Stimulated activated effector memory CD8-positive, alpha-beta T cell treated with anti-CD3 and anti-CD28 coated beads, Interleukin-12 subunit alpha, Interleukin-12 subunit beta, amount 100 ng/mL, for 72 hours (primary cell): Measurements from ENCODE around the gene B3GNT9.

Experiments used
- ATAC-seq: fragments of 150-1000 bp; cut with Tn5 transposase; 2 replicates; pipeline ENCODE4 v1.10.0; 2021
- DNase-seq, 2 donors: peaks; one replicate each; pipeline ENCODE4 v3.0.0; 2021 to 2022; ENCODE audit warnings: low spot score in 2 of 2
- H3K27ac Mint-ChIP-seq: one replicate; pipeline ENCODE4 v1.8.0; 2022; ENCODE audit warnings: mild to moderate bottlenecking, mixed read lengths
- H3K36me3 Mint-ChIP-seq: one replicate; pipeline ENCODE4 v1.8.0; 2022; ENCODE audit warnings: mild to moderate bottlenecking, mixed read lengths
- H3K4me1 Mint-ChIP-seq: one replicate; pipeline ENCODE4 v1.8.0; 2022; ENCODE audit warnings: mixed read lengths
- H3K4me3 Mint-ChIP-seq: one replicate; pipeline ENCODE4 v1.8.0; 2022; ENCODE audit warnings: mild to moderate bottlenecking, mixed read lengths
- H3K9me3 Mint-ChIP-seq: one replicate; pipeline ENCODE4 v1.8.0; 2022; ENCODE audit warnings: mixed read lengths

B3GNT9 gene

DNA sequence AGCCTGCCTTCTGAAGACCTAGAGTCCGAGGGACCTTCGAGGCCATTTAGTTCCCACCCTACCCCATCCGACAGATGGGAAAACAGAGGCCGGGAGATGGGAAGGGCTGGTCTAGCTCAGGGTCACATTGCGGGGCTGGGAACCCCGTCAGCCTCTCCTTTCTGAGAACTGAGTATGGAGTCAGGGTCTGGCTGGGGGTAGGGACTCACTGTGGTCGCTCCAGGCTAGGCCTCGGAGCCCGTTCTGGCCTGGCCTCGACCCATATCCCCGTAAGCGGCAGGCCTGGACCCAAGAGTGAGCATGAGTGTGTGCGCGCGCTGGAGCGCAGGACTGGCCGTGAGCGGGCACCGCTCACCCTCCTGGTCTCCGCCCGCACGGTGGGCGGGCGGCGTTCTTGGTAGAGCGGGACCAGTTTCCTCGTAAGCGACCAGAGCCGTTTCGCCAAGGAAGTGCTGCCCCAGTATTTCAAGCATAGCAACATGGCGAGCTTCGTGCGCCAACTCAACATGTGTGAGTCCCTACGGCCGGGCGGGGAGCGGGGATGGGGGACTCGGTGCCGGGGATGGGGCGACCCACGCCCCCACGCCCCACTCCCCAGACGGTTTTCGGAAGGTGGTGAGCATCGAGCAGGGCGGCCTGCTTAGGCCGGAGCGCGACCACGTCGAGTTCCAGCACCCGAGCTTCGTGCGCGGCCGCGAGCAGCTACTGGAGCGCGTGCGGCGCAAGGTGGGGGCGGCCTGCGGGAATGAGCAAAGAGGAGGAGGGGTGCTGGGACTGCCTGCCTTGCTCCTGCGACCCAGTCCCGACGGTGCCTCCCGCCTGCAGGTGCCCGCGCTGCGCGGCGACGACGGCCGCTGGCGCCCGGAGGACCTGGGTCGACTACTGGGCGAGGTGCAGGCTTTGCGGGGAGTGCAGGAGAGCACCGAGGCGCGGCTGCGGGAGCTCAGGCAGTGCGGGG lies 14.6 kb upstream of the B3GNT9 start:
- Mint-ChIP-seq H3K36me3 (peaks cover 64% of the 10 kb centered on the region), H3K4me1 (peaks cover 74% of the 10 kb centered on the region), H3K27ac (peak overlapping the region; percentile 74), H3K9me3 (no peaks in the 10 kb centered on the region), H3K4me3 (peak overlapping the region; percentile 95)
- ATAC-seq: no peak
- no peak for DNase-seq

GRCh38 chr16:67164599-67165061 lies 13.8 kb upstream of the B3GNT9 start, which contains the start of gene HSF4:
Gene HSF4, plus strand, starts transcription at chr16:67164745. Its CDS starts 67 bp downstream, at chr16:67164812.
- H3K4me1 Mint-ChIP-seq: peaks cover 67% of the 10 kb centered on the region
- peak; percentile 0 for ATAC-seq
- H3K9me3 Mint-ChIP-seq: no peaks in the 10 kb centered on the region
- H3K36me3 Mint-ChIP-seq: peaks cover 58% of the 10 kb centered on the region
- peak within 1 kb of the TSS; percentile 74 for H3K27ac Mint-ChIP-seq
- DNase-seq: no peak
- peak within 1 kb of the TSS; percentile 95 for H3K4me3 Mint-ChIP-seq

DNA sequence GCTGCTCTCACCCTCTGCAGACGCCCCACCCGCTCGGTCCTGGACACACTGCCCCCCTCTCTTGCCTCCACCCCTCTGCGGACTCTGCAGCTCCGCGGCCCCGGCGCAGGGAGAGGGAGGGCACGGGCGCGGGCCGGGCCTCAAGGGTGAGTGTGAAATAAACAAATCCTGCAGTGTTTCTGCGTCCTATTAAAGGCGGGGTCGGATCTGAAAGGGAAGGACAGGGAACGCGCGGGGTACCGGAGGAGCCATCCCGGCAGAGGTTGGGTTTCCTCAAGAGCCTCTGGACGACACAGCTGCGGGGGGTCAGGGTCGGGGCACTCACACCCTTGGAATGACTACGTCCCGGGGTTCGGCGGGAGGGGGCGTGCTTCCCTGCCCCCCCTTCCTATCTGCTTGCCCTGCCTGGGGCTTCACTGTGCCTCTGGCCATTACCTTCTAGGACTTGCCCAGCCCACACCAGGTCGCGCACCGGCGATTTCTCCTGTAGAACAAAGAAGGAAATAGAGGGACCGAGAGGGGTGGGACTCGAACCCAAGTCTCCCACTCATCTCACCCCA lies 13.3 kb upstream of the B3GNT9 start:
- Mint-ChIP-seq H3K4me3 (peak overlapping the region; percentile 95), H3K4me1 (peaks cover 62% of the 10 kb centered on the region), H3K27ac (no peak overlapping the region), H3K9me3 (no peaks in the 10 kb centered on the region), H3K36me3 (peaks cover 52% of the 10 kb centered on the region)
- no peak for ATAC-seq
- DNase-seq: no peak

DNA sequence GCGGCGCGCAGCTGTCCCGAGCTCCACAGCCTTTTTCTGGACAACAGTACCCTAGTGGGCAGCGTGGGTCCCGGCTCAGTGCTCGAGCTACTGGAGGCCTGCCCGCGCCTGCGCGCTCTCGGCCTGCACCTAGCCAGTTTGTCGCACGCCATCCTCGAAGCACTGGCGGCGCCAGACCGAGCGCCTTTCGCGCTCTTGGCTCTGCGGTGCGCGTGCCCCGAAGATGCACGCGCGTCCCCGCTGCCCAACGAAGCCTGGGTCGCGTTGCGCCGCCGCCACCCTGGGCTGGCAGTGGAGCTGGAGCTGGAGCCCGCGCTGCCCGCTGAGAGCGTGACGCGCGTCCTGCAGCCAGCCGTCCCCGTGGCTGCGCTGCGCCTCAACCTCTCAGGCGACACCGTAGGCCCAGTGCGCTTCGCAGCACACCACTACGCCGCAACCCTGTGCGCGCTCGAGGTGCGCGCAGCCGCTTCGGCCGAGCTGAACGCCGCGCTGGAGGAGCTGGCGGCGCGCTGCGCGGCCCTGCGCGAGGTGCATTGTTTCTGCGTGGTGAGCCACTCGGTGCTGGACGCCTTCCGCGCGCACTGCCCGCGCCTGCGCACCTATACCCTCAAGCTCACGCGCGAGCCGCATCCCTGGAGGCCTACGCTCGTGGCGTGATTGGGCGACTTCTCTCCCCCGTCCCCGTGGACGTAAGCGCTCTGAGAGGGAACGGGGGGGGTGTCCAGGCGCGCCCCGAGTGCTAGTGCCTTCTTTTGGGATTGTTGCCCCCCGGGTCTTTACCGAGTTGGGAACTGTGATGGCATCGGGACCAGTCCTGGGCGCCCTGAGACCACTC lies 12.6 kb upstream of the B3GNT9 start:
- H3K4me3 Mint-ChIP-seq: peak overlapping the region; percentile 95
- peaks cover 62% of the 10 kb centered on the region for H3K4me1 Mint-ChIP-seq
- ATAC-seq: peak; percentile 4
- no peaks in the 10 kb centered on the region for H3K9me3 Mint-ChIP-seq
- no peak overlapping the region for H3K27ac Mint-ChIP-seq
- peaks cover 45% of the 10 kb centered on the region for H3K36me3 Mint-ChIP-seq
- peak in 1 of 2 donors; percentile 59 for DNase-seq

DNA sequence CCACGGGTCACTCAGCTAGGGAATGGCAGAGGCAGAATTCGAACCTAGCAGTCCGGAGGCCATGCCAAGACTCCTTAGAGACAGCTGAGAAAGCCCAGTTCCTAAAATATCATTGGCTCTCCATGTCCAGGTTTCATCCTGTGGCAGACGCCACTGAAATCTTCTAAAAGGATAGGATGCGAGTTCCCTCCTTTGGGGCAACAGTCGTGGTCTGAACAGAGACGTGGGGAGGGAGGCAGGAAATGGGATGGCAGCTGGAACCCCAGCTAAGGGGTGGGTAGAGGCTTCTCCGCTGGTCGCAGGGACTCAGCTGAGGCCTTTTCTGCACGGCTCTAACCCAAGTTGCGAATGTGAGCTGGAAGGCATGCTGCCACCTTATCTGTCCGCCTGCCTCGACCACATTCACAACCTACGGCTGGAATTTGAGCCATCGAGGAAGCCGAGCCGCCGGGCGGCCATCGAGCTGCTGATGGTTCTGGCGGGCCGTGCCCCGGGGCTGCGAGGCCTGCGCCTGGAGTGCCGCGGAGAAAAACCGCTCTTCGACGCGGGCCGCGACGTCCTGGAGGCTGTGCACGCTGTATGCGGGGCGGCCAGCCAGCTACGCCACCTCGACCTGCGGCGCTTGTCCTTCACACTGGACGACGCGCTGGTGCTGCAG lies 11.8 kb upstream of the B3GNT9 start:
- Mint-ChIP-seq H3K27ac (no peak overlapping the region), H3K36me3 (peaks cover 38% of the 10 kb centered on the region), H3K4me1 (peaks cover 65% of the 10 kb centered on the region), H3K9me3 (no peaks in the 10 kb centered on the region), H3K4me3 (peak overlapping the region; percentile 95)
- no peak for ATAC-seq
- DNase-seq: no peak

GRCh38 chr16:67161595-67162058 lies 10.8 kb upstream of the B3GNT9 start:
- DNase-seq: no peak
- H3K27ac Mint-ChIP-seq: no peak overlapping the region
- peaks cover 67% of the 10 kb centered on the region for H3K4me1 Mint-ChIP-seq
- ATAC-seq: no peak
- H3K9me3 Mint-ChIP-seq: no peaks in the 10 kb centered on the region
- H3K4me3 Mint-ChIP-seq: peak overlapping the region; percentile 95
- peaks cover 28% of the 10 kb centered on the region for H3K36me3 Mint-ChIP-seq

DNA sequence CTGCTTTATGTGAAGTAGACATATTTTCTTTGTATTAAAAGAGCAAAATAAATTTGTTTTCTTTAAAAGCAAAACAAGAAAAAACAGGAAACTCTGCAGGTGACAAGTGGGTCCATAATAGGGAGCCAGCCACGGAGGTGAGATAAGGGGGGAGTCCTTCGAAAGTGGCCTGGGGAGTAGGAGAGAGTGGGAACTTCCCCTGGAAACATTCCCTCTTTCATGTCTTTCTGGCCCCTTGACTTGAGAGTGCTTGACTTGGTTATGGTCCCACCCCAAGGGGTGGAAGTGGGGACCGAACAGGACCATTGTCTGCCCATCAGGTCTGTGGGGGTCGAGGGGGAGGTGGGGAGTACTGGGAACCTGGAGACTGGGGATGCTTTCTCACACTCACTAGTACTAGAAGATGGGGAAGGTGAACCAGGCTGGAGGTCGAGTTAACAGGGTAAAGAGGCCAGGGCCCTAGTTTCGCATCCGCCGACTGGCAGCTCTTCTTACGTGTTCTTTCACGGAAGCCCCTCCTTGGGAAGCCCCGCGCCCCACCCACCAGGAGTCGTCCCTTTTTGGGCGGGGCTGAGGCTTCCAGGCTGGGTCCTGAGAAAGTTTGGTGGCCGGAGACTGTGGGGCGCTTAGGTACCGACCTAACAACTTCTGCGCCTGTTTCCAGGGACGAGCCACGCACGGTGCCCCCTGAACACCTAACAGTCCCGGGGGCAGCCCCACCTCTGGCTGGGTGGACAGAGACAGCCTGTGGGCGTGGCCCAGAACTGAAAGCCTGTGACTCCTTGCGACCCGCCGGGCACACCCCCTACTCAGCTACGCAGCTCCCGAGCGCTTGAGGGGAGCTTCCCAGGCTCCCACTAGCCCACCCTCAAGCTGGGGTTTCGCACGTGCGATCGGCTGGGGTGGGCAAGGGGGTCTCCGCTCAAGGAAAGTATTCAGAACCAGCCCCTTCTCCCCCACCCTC lies 8.1 kb upstream of the B3GNT9 start:
- H3K27ac Mint-ChIP-seq: peak overlapping the region; percentile 94
- peaks cover 65% of the 10 kb centered on the region for H3K4me1 Mint-ChIP-seq
- H3K4me3 Mint-ChIP-seq: peak overlapping the region; percentile 95
- ATAC-seq (peak; percentile 72), DNase-seq (peak; percentile 70 to 94)
- no peaks in the 10 kb centered on the region for H3K9me3 Mint-ChIP-seq
- peaks cover 25% of the 10 kb centered on the region for H3K36me3 Mint-ChIP-seq

DNA sequence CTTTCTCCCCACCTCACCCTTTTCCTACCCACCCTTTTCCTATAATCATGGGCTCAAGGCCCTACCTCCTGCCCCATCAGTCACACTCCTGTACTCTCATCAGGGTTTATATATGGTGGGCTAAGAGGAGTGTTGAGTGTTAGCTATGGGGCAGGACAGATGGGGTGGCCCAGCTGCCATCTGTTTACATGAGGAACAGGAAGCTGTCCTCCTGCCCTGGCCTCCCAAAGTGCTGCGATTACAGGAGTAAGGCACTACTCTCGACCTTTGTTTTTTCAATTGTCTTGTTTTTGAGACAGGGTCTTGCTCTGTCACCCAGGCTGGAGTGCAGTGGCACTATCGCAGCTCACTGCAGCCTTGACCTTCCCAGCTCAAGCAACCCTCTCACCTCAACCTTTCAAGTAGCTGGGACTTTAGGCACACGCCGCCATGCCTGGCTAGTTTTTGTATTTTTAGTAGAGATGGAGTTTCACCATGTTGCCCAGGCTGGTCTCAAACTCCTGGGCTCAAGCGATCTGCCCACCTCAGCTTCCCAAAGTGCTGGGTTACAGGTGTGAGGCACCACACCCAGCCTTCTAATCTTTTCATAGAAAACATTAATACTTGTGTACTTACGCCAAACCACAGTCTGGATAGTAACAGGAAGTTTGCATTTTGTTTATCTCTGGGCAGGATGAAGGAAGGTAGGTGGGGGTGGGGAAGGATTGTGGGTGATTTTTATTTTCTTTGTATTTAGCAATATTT lies 7.3 kb upstream of the B3GNT9 start:
- Mint-ChIP-seq H3K4me1 (peaks cover 70% of the 10 kb centered on the region), H3K9me3 (no peaks in the 10 kb centered on the region), H3K27ac (peak overlapping the region; percentile 94), H3K4me3 (peak overlapping the region; percentile 95), H3K36me3 (peaks cover 32% of the 10 kb centered on the region)
- DNase-seq (no peak), ATAC-seq (no peak)

GRCh38 chr16:67157106-67157748 lies 6.4 kb upstream of the B3GNT9 start:
- peaks cover 70% of the 10 kb centered on the region for H3K4me1 Mint-ChIP-seq
- peak overlapping the region; percentile 95 for H3K4me3 Mint-ChIP-seq

GRCh38 chr16:67156143-67156844 lies 5.5 kb upstream of the B3GNT9 start:
- Mint-ChIP-seq H3K36me3 (peaks cover 39% of the 10 kb centered on the region), H3K27ac (peak overlapping the region; percentile 94), H3K4me3 (peak overlapping the region; percentile 95), H3K9me3 (no peaks in the 10 kb centered on the region), H3K4me1 (peaks cover 71% of the 10 kb centered on the region)
- no peak for DNase-seq
- ATAC-seq: no peak

More at GRCh38 chr16:67157106-67157748, 6.4 kb upstream of the B3GNT9 start:
- Mint-ChIP-seq H3K9me3 (no peaks in the 10 kb centered on the region), H3K36me3 (peaks cover 38% of the 10 kb centered on the region), H3K27ac (peak overlapping the region; percentile 94)
- ATAC-seq (no peak), DNase-seq (no peak)

DNA sequence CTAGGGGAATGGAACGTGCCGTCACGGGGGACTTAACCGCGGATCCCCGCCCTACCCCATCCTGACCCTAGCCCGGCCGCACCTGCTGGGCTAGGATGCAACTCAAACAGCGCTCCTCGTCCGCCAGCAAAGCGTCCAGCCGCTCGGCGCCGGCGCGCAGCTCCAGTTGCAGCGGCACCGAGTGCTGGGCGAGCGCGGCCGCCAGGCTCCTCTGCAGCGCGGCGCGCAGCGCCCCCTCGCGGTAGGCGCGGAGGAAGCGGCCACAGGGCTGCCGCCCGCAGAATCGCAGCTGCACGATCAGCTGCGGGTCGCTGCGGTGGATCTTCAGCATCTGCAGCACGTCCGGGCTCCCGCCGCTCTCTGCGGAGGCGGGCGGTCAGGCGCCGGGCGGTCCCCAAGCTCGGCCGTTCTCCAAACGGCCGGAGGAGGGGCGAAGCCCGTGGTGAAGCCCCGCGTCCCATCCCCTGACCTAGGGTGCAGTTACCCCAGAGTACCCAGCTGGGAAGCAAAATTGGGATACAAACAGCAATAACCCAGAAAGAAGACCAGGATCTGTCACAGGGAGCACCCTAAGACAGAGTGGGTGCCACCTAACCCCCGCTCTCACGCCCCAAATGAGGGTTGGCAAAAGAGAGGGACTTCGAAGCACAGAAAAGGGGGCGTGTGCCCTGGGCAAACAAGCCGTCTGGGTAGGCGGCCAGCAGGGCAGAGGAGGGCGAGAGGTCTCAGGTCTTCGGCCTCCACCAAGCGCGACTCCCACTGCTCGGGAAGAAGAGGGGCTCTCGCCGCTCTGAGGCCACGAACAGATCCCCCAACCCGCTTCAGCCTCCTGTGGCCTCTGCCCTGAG lies 4.7 kb upstream of the B3GNT9 start:
- ATAC-seq (peak; percentile 50), DNase-seq (peak; percentile 86 to 89)
- Mint-ChIP-seq H3K27ac (no peak overlapping the region), H3K9me3 (no peaks in the 10 kb centered on the region), H3K36me3 (peaks cover 36% of the 10 kb centered on the region), H3K4me3 (peak overlapping the region; percentile 95), H3K4me1 (peaks cover 68% of the 10 kb centered on the region)
